GM13977 (cell line): ENCODE data around the gene ARSD.
A peak's percentile ranks its signal among the peaks of the same experiment; 100 is the strongest.
"Not testable (repeated sequence)": the region's sequence is repeated elsewhere in the genome, so short reads cannot be mapped to it uniquely, and the experiment has no call there.

ENCODE experiments used
- DNase-seq: peaks from one replicate; pipeline ENCODE4 v3.0.0; 2012; ENCODE audit warnings: low spot score
- CTCF ChIP-seq: IDR thresholded peaks from 2 replicates; pipeline ENCODE4 v1.5.1; 2012; ENCODE audit warnings: mild to moderate bottlenecking, control low read depth; ENCODE audit not compliant: insufficient read depth; ENCODE audit errors: extremely low read depth, missing control alignments
- in situ Hi-C: fragments of 300-500 bp; cut with MboI; formaldehyde crosslinking; loops from one replicate; pipeline ENCODE4 v1.12.0; 2022; ENCODE audit warnings: low sequenced_read_pairs, low pct_unique_long_range_greater_than_20kb, mixed read lengths, inconsistent platforms; ENCODE audit not compliant: unreplicated experiment

ARSD gene

GRCh38 chrX:2892816-2893215 is 36.3 kb downstream of the ARSD start:
- DNase-seq, result no peak
- in situ Hi-C loops, result no loop called here

GRCh38 chrX:2890536-2891460 is 38.3 kb downstream of the ARSD start:
- in situ Hi-C loops, DNase-seq: not testable (repeated sequence)

More at GRCh38 chrX:2892816-2893215, 36.3 kb downstream of the ARSD start:
- TF ChIP-seq CTCF, result no peak

- in situ Hi-C loops, DNase-seq: not testable (repeated sequence)
- TF ChIP-seq CTCF, result peak; percentile 10
These were observed 39.2 kb downstream of the ARSD start for GRCh38 chrX:2889706-2890490.

- TF ChIP-seq CTCF, result no peak
- in situ Hi-C loops, result no loop called here
These were observed 40.0 kb downstream of the ARSD start for GRCh38 chrX:2889045-2889605.

GRCh38 chrX:2888309-2888708 is 40.8 kb downstream of the ARSD start:
- in situ Hi-C loops, result no loop called here
- TF ChIP-seq CTCF, result no peak
- DNase-seq, result no peak

More at GRCh38 chrX:2889045-2889605, 40.0 kb downstream of the ARSD start:
- DNase-seq, result no peak

GRCh38 chrX:2883770-2884169 is 45.4 kb downstream of the ARSD start:
- no peak for TF ChIP-seq CTCF
- in situ Hi-C loops, result no loop called here

More at GRCh38 chrX:2883770-2884169, 45.4 kb downstream of the ARSD start:
- DNase-seq, result no peak
